ENCODE measurements around the gene ANO2.

DNA sequence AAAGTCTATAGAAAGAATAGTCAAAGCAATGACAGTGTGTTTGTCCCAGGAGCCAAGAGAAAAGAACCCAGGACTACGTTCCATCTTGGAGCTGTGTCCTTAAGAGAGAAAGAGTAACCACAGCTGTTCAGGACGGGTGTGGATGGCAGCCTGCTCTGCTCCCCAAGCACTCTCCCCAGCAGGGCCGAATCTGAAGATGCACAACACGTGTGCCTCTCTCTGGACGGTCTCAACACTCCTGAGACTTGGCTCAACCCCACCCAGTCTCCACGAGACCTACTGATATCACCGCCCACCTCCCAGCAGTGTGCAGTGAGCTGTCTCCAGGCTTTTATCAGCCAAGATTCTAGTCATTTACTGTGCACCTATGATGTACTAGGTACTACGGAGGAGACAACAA lies 27.3 kb upstream of the ANO2 start:
- TF ChIP-seq ZNF274 (IDR thresholded peaks at IDR 0.05; ENCODE audit: low read depth, low read length) = no peak
- no peak for TF ChIP-seq YY1 (IDR thresholded peaks at IDR 0.05; ENCODE audit: insufficient read depth, insufficient read length)
